Measurements from ENCODE around the gene RASSF5. TPM values are rescaled to one million over a fixed set of nuclear protein-coding genes. Genes with fewer than 3 reads are reported as not detected.

Gene RASSF5
- total and polyA plus RNA-seq, 2 donors = 8.9 to 10.7 TPM

- no peaks in the 10 kb centered on the region for H3K4me1 ChIP-seq (ENCODE audit: insufficient read depth)
- no peaks in the 10 kb centered on the region for H3K36me3 ChIP-seq (ENCODE audit: insufficient read depth)
- DNase-seq (ENCODE audit: extremely low spot score) = no peak
- no peak overlapping the region for H3K4me3 ChIP-seq (ENCODE audit: low read depth, low read length)
- 26% methylated on average over 6 of the region's 6 CpGs for WGBS
- no peak overlapping the region for H3K27ac ChIP-seq (ENCODE audit: low read depth)
Observed at GRCh38 chr1:206508956-206509355, 1.6 kb downstream of the RASSF5 start.

- Histone ChIP-seq H3K4me3 (ENCODE audit: low read depth, low read length) (no peak overlapping the region), H3K4me1 (ENCODE audit: insufficient read depth) (no peaks in the 10 kb centered on the region), H3K36me3 (ENCODE audit: insufficient read depth) (no peaks in the 10 kb centered on the region), H3K27ac (ENCODE audit: low read depth) (no peak overlapping the region)
- WGBS = 85% methylated on average over 12 of the region's 12 CpGs
- DNase-seq (ENCODE audit: extremely low spot score) = no peak
Observed at GRCh38 chr1:206509612-206510257, 2.4 kb downstream of the RASSF5 start.

GRCh38 chr1:206510371-206510770 lies 3.0 kb downstream of the RASSF5 start:
- Histone ChIP-seq H3K4me1 (ENCODE audit: insufficient read depth) (peaks cover 1% of the 10 kb centered on the region), H3K4me3 (ENCODE audit: low read depth, low read length) (no peak overlapping the region), H3K27ac (ENCODE audit: low read depth) (no peak overlapping the region), H3K36me3 (ENCODE audit: insufficient read depth) (no peaks in the 10 kb centered on the region)
- DNase-seq (ENCODE audit: extremely low spot score) = no peak
- WGBS = 92% methylated on average over 5 of the region's 5 CpGs

GRCh38 chr1:206511362-206512057 lies 4.2 kb downstream of the RASSF5 start:
- no peak for DNase-seq (ENCODE audit: extremely low spot score)
- peaks cover 1% of the 10 kb centered on the region for H3K4me1 ChIP-seq (ENCODE audit: insufficient read depth)
- peak overlapping the region; percentile 53 for H3K27ac ChIP-seq (ENCODE audit: low read depth)

GRCh38 chr1:206512058-206512850 lies 4.9 kb downstream of the RASSF5 start:
- 63% methylated on average over 14 of the region's 14 CpGs for WGBS
- H3K36me3 ChIP-seq (ENCODE audit: insufficient read depth) = no peaks in the 10 kb centered on the region
- DNase-seq (ENCODE audit: extremely low spot score) = no peak
- H3K4me1 ChIP-seq (ENCODE audit: insufficient read depth) = peaks cover 1% of the 10 kb centered on the region
- peak overlapping the region; percentile 53 for H3K27ac ChIP-seq (ENCODE audit: low read depth)
- no peak overlapping the region for H3K4me3 ChIP-seq (ENCODE audit: low read depth, low read length)

More at GRCh38 chr1:206511362-206512057, 4.2 kb downstream of the RASSF5 start:
- Histone ChIP-seq H3K36me3 (ENCODE audit: insufficient read depth) (no peaks in the 10 kb centered on the region), H3K4me3 (ENCODE audit: low read depth, low read length) (no peak overlapping the region)
- WGBS = 76% methylated on average over 14 of the region's 14 CpGs

GRCh38 chr1:206512851-206513180 lies 5.5 kb downstream of the RASSF5 start:
- H3K36me3 ChIP-seq (ENCODE audit: insufficient read depth) = no peaks in the 10 kb centered on the region
- peak overlapping the region; percentile 31 for H3K27ac ChIP-seq (ENCODE audit: low read depth)
- DNase-seq (ENCODE audit: extremely low spot score) = no peak
- WGBS = 85% methylated on average over 4 of the region's 4 CpGs
- H3K4me1 ChIP-seq (ENCODE audit: insufficient read depth) = peaks cover 1% of the 10 kb centered on the region
- H3K4me3 ChIP-seq (ENCODE audit: low read depth, low read length) = no peak overlapping the region

- Histone ChIP-seq H3K27ac (ENCODE audit: low read depth) (peak overlapping the region; percentile 68), H3K36me3 (ENCODE audit: insufficient read depth) (no peaks in the 10 kb centered on the region), H3K4me3 (ENCODE audit: low read depth, low read length) (no peak overlapping the region), H3K4me1 (ENCODE audit: insufficient read depth) (peaks cover 1% of the 10 kb centered on the region)
- peak; percentile 68 for DNase-seq (ENCODE audit: extremely low spot score)
- 28% methylated on average over 11 of the region's 11 CpGs for WGBS
Observed at GRCh38 chr1:206513312-206514111, 6.2 kb downstream of the RASSF5 start.

- DNase-seq (ENCODE audit: extremely low spot score) = no peak
- Histone ChIP-seq H3K36me3 (ENCODE audit: insufficient read depth) (no peaks in the 10 kb centered on the region), H3K27ac (ENCODE audit: low read depth) (no peak overlapping the region), H3K4me3 (ENCODE audit: low read depth, low read length) (no peak overlapping the region), H3K4me1 (ENCODE audit: insufficient read depth) (peaks cover 1% of the 10 kb centered on the region)
- WGBS = 79% methylated on average over 5 of the region's 5 CpGs
Observed at GRCh38 chr1:206514813-206515387, 7.6 kb downstream of the RASSF5 start.

- WGBS = 84% methylated on average over 5 of the region's 5 CpGs
- H3K36me3 ChIP-seq (ENCODE audit: insufficient read depth) = no peaks in the 10 kb centered on the region
- no peak overlapping the region for H3K4me3 ChIP-seq (ENCODE audit: low read depth, low read length)
- peaks cover 1% of the 10 kb centered on the region for H3K4me1 ChIP-seq (ENCODE audit: insufficient read depth)
- DNase-seq (ENCODE audit: extremely low spot score) = no peak
- H3K27ac ChIP-seq (ENCODE audit: low read depth) = no peak overlapping the region
Observed at GRCh38 chr1:206516728-206516990, 9.3 kb downstream of the RASSF5 start.

- Histone ChIP-seq H3K27ac (ENCODE audit: low read depth) (no peak overlapping the region), H3K36me3 (ENCODE audit: insufficient read depth) (no peaks in the 10 kb centered on the region), H3K4me3 (ENCODE audit: low read depth, low read length) (no peak overlapping the region), H3K4me1 (ENCODE audit: insufficient read depth) (peaks cover 1% of the 10 kb centered on the region)
- DNase-seq (ENCODE audit: extremely low spot score) = no peak
- 92% methylated on average over 8 of the region's 8 CpGs for WGBS
Observed at GRCh38 chr1:206517784-206518183, 10.5 kb downstream of the RASSF5 start.

GRCh38 chr1:206518206-206518605 lies 10.9 kb downstream of the RASSF5 start:
- no peak overlapping the region for H3K27ac ChIP-seq (ENCODE audit: low read depth)
- H3K4me3 ChIP-seq (ENCODE audit: low read depth, low read length) = no peak overlapping the region
- no peak for DNase-seq (ENCODE audit: extremely low spot score)
- H3K36me3 ChIP-seq (ENCODE audit: insufficient read depth) = no peaks in the 10 kb centered on the region
- peaks cover 1% of the 10 kb centered on the region for H3K4me1 ChIP-seq (ENCODE audit: insufficient read depth)
- WGBS = 91% methylated on average over 18 of the region's 18 CpGs

- WGBS = 90% methylated on average over 6 of the region's 6 CpGs
- DNase-seq (ENCODE audit: extremely low spot score) = no peak
- peaks cover 1% of the 10 kb centered on the region for H3K4me1 ChIP-seq (ENCODE audit: insufficient read depth)
- no peak overlapping the region for H3K27ac ChIP-seq (ENCODE audit: low read depth)
- H3K4me3 ChIP-seq (ENCODE audit: low read depth, low read length) = no peak overlapping the region
- H3K36me3 ChIP-seq (ENCODE audit: insufficient read depth) = no peaks in the 10 kb centered on the region
Observed at GRCh38 chr1:206518743-206519142, 11.4 kb downstream of the RASSF5 start.

GRCh38 chr1:206521127-206521526 lies 13.8 kb downstream of the RASSF5 start:
- WGBS = 73% methylated on average over 5 of the region's 5 CpGs
- H3K4me1 ChIP-seq (ENCODE audit: insufficient read depth) = no peaks in the 10 kb centered on the region
- no peak overlapping the region for H3K27ac ChIP-seq (ENCODE audit: low read depth)
- no peaks in the 10 kb centered on the region for H3K36me3 ChIP-seq (ENCODE audit: insufficient read depth)
- no peak overlapping the region for H3K4me3 ChIP-seq (ENCODE audit: low read depth, low read length)
- peak; percentile 47 for DNase-seq (ENCODE audit: extremely low spot score)

Measured in urinary bladder (tissue), 4 donors.